Muscle layer of colon (tissue), 2 donors: ENCODE measurements around the gene NACC2.

Source experiments
- H3K27ac ChIP-seq: one replicate; pipeline ENCODE4 v1.7.0; 2013; ENCODE audit warnings: low read depth, mild to moderate bottlenecking, low read length, moderate library complexity
- H3K27me3 ChIP-seq, 2 donors: one replicate each; pipeline ENCODE4 v1.7.0; 2013; ENCODE audit warnings: low read length in 2 of 2, mild to moderate bottlenecking in 2 of 2; ENCODE audit not compliant: insufficient read depth in 2 of 2, control insufficient read depth in 1 of 2
- H3K36me3 ChIP-seq: one replicate; pipeline ENCODE4 v1.7.0; 2013; ENCODE audit warnings: mild to moderate bottlenecking, low read length; ENCODE audit not compliant: insufficient read depth
- H3K4me1 ChIP-seq: one replicate; pipeline ENCODE4 v1.7.0; 2013; ENCODE audit warnings: mild to moderate bottlenecking, low read length; ENCODE audit not compliant: insufficient read depth
- H3K4me3 ChIP-seq, 2 donors: one replicate each; pipeline ENCODE4 v1.7.0; 2013; ENCODE audit warnings: low read length in 2 of 2, low read depth in 1 of 2, mild to moderate bottlenecking in 1 of 2, moderate library complexity in 1 of 2
- H3K9ac ChIP-seq: one replicate; pipeline ENCODE4 v1.7.0; 2013; ENCODE audit warnings: low read length
- H3K9me3 ChIP-seq: one replicate; pipeline ENCODE4 v1.7.0; 2013; ENCODE audit warnings: mild to moderate bottlenecking, low read length
- donor health status: abdominal sarcoma.
- donor health status: Adenocarcinoma of cecum.

NACC2 gene

DNA sequence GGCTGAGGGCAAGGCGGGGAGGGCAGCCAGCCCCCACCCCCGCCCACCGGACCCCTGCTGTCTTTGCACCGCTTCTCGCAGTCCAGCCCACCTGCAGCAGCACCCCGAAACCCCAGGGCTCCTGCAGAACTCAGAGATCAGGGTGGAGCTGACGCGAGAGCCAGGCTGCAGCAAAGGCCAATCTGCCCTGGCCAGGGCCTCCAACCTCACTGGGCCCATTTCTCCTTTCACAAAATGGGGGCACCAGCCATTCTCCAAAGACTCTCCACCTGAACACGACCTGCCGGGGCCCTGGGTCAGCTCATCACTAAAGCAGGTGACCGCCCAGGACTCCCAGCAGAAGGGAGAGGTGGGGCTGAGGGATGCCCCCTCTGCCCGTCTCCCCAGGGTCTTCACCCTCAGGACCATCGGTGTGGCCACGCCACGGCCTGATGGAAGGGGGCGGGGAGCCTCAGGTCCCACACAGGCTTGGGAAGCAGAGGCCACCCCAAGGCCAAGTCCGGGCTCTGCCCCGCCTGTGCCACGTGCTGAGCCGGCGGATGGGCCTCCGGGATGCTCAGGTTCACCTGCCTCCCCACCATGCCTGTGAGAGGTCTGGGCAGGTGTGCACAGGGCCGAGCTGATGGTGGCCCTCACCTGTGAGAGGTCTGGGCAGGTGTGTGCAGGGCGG is 13.1 kb downstream of the NACC2 start:
- Histone ChIP-seq H3K4me1 (peaks cover 87% of the 10 kb centered on the region), H3K4me3 (peak overlapping the region in 1 of 2 donors; percentile 43), H3K27ac (peak overlapping the region; percentile 76), H3K9me3 (no peaks in the 10 kb centered on the region), H3K27me3 (no peaks in the 10 kb centered on the region), H3K36me3 (peaks cover 3% of the 10 kb centered on the region), H3K9ac (no peak overlapping the region)

DNA sequence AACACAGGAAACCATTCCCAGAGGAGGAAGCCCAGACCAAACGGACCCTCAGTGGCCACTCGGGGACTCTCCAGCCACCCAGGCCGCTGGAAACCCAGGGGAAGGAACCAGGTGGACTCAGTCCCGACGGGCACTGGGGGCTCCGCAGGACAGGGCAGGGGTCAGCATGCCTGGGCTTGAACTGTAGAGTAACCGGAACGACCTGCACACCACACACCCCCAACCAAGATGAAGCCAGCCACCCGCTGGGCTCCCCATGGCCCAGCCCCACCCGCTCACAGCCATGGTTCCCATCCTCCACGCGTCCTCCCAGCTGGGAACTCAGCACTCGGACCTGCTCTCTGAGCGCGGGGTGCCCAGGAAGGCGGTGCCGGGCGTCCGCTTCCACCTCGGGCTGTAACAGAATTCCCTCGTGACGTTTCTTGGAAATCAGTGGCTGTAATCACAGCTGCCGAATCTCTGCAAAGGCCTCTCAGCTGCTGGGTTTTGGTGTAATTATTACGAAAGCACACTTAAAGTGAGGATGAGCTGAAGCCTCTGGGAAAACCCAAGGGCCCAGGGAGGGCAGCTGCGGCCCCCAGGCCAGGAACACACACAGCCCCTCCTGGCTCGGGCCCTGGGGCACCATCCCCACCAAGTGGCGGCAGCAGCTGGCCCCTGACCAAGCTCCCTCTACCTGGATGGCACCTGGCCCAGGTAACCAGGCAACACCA is 13.8 kb downstream of the NACC2 start:
- peaks cover 3% of the 10 kb centered on the region for H3K36me3 ChIP-seq
- H3K4me1 ChIP-seq = peaks cover 82% of the 10 kb centered on the region
- H3K9me3 ChIP-seq = no peaks in the 10 kb centered on the region
- H3K27me3 ChIP-seq = no peaks in the 10 kb centered on the region
- peak overlapping the region in 1 of 2 donors; percentile 43 for H3K4me3 ChIP-seq
- H3K27ac ChIP-seq = peak overlapping the region; percentile 76
- H3K9ac ChIP-seq = no peak overlapping the region

GRCh38 chr9:136080716-136081112 is 14.4 kb downstream of the NACC2 start:
- peaks cover 80% of the 10 kb centered on the region for H3K4me1 ChIP-seq
- H3K27ac ChIP-seq = peak overlapping the region; percentile 76
- H3K9ac ChIP-seq = no peak overlapping the region
- no peaks in the 10 kb centered on the region for H3K27me3 ChIP-seq
- H3K9me3 ChIP-seq = no peaks in the 10 kb centered on the region
- peaks cover 3% of the 10 kb centered on the region for H3K36me3 ChIP-seq
- peak overlapping the region in 1 of 2 donors; percentile 43 for H3K4me3 ChIP-seq

- Histone ChIP-seq H3K27me3 (no peaks in the 10 kb centered on the region), H3K27ac (peak overlapping the region; percentile 59), H3K9me3 (no peaks in the 10 kb centered on the region), H3K4me3 (no peak overlapping the region), H3K9ac (no peak overlapping the region), H3K4me1 (peaks cover 80% of the 10 kb centered on the region), H3K36me3 (peaks cover 3% of the 10 kb centered on the region)
Measured at GRCh38 chr9:136079916-136080246, 15.2 kb downstream of the NACC2 start.

DNA sequence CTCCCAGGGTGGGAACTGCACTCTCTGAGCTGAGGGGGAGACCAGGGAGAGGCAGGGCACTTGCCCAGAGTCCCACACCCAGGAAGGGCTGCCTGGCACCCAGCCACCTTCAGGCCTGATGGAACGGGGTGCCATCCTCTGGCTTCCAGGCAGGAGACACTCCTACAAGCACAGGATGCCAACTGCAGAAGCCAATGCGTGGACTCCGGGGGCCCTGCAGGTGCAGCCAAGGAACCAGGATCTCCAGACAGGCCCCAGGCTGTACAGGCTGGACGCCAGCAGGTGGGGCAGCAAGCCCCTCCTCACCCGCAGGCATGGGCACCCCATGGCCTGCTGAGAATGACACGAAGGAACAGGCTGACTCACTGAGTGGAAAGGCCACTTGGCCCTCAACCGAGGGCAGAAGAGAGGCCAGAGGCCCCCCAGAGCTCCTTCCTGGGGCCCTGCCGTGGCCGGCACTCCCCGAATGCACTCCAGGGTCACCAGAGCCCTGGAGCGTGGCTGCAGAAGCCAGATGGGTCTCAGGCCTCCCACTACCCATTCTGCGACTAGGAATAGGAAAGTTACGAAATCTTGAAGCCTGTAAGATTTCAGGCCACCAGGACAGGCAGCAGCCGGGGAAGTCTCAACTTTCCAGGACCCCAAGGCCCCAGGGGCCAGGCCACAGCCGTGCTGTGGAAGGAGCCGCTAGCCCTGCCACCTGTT is 15.7 kb downstream of the NACC2 start:
- Histone ChIP-seq H3K9me3 (no peaks in the 10 kb centered on the region), H3K4me3 (no peak overlapping the region), H3K27ac (peak overlapping the region; percentile 59), H3K9ac (no peak overlapping the region), H3K4me1 (peaks cover 75% of the 10 kb centered on the region), H3K27me3 (no peaks in the 10 kb centered on the region), H3K36me3 (peaks cover 3% of the 10 kb centered on the region)

GRCh38 chr9:136078498-136079011 is 16.5 kb downstream of the NACC2 start:
- H3K4me3 ChIP-seq = no peak overlapping the region
- no peaks in the 10 kb centered on the region for H3K27me3 ChIP-seq
- peaks cover 3% of the 10 kb centered on the region for H3K36me3 ChIP-seq
- H3K9me3 ChIP-seq = no peaks in the 10 kb centered on the region
- H3K9ac ChIP-seq = no peak overlapping the region
- H3K4me1 ChIP-seq = peaks cover 72% of the 10 kb centered on the region
- H3K27ac ChIP-seq = peak overlapping the region; percentile 59

DNA sequence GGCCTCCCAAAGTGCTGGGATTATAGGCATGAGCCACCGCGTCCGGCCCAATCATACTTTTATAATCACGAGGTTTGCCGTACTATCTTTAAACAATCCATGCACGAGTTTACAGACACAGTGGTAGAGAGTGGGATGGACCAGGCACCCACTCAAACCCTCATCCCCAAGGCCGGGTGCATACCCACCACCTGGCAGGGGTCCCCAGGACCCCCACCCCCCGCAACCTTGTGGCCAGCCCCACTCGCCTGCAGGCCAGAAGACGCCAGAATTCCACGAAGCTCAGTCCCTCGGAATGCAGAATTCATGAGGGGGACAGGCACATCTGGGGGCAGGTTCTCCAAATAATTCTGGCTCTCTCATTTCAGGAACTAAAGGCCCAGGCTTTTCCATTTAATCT is 17.1 kb downstream of the NACC2 start:
- Histone ChIP-seq H3K9ac (no peak overlapping the region), H3K27me3 (no peaks in the 10 kb centered on the region), H3K27ac (peak overlapping the region; percentile 52), H3K9me3 (no peaks in the 10 kb centered on the region), H3K4me1 (peaks cover 69% of the 10 kb centered on the region), H3K36me3 (peaks cover 3% of the 10 kb centered on the region), H3K4me3 (no peak overlapping the region)

DNA sequence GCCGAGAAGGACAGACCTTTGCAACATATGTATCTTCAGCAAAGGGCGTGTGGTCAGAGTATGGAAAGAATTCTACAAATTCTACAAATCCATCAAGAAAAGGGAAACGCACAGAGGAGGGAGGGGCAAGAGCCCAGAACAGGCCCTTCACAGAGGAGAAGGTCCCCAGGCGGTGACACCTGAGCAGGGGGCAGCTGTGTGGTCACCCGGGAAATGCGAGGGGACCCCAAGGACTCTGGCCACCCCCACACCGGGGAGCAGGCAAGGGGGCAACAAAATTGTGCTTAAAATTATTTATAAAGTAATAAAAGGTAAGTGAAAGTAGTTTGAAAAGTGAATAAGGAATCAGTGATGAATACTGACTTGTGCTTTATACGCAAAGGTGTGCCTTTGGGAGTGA is 17.6 kb downstream of the NACC2 start:
- Histone ChIP-seq H3K27me3 (no peaks in the 10 kb centered on the region), H3K36me3 (no peaks in the 10 kb centered on the region), H3K4me3 (no peak overlapping the region), H3K27ac (peak overlapping the region; percentile 52), H3K9me3 (no peaks in the 10 kb centered on the region), H3K9ac (no peak overlapping the region), H3K4me1 (peaks cover 63% of the 10 kb centered on the region)

DNA sequence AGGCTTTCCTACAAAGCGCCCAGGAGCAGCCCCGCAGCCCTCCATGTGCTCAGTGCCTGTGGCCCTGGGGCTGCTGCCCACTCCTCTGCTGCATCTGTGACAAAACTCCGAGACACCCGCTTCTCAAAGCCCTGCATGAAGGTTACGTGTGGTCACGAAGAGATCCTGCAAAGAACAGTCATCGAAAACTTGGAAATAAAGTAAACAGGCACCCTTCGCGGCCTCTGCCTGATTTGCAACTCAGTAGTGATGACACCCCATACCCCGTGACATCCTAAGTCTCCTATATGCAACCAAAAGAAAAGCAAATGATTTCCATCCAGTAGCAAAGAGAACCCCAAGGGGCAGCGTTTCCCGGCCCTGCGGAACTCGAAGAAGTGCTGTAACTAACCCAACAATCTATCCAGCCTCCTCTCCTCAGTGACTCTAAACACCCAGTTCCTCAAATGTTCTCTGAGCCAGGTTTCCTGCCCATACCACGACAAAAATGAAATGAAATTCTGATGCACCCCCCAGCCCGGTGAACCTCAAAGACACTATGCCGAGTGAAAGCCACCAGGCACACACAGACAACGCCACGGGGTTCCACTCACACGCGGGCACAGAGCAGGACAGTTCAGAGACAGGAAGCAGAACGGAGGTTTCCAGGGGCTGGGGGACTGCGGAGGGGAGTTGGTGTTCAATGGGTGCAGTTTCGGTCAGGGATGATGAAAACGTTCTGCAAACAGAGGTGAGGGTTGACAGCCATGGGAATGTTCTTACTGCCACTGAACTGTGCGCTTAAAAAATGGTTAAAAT is 19.0 kb downstream of the NACC2 start:
- no peaks in the 10 kb centered on the region for H3K9me3 ChIP-seq
- H3K4me3 ChIP-seq = no peak overlapping the region
- no peaks in the 10 kb centered on the region for H3K36me3 ChIP-seq
- H3K27ac ChIP-seq = peak overlapping the region; percentile 16
- no peaks in the 10 kb centered on the region for H3K27me3 ChIP-seq
- H3K9ac ChIP-seq = no peak overlapping the region
- H3K4me1 ChIP-seq = peaks cover 49% of the 10 kb centered on the region

DNA sequence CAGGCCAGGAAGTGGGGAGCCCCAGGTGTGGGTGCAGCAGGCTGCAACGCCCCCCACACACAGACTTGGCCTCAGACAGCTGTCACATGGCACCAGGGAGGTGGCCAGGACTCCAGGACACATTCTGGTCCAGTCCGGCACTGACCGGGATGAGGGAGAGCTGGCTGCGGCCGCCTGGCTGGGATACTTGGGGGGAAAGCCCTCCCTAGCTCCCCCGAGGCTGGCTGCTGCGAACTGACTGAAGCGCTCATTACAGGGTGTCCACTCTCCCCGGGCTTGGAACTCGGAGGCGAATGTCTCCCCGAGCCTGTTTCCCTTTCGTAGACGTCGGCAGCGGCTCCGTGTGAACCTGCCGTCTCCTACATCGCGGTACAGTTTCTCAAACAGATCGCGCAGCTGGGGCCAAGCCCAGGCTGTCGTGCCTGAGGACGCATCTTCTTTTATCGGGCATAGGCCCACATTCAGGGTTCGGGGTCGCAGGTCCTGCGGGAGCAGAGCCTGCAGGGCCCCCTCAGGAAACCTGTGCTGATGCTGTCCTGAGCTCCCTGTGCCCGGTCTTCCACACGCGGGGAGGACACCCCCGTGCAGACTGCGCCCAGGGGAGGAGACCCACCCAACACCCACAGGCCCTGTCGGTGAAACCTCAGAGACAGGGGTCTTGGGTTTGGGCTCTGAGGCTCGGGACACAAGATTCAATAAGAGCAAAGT is 19.8 kb downstream of the NACC2 start:
- no peak overlapping the region for H3K9ac ChIP-seq
- H3K9me3 ChIP-seq = no peaks in the 10 kb centered on the region
- H3K4me3 ChIP-seq = no peak overlapping the region
- H3K4me1 ChIP-seq = peaks cover 41% of the 10 kb centered on the region
- no peaks in the 10 kb centered on the region for H3K36me3 ChIP-seq
- H3K27me3 ChIP-seq = no peaks in the 10 kb centered on the region
- H3K27ac ChIP-seq = no peak overlapping the region
